WTC11 (cell line): ENCODE measurements around the gene DTD1.

ENCODE experiments used
- CTCF ChIP-seq: fragments of 200-600 bp; IDR thresholded peaks from 2 replicates; pipeline ENCODE4 v1.8.0; 2022; ENCODE audit warnings: antibody characterized with exemption
- GRHL2 ChIP-seq: fragments of 250-450 bp; sonication (Bioruptor Pico); IDR thresholded peaks from 2 replicates; pipeline ENCODE4 v1.8.0; 2022; ENCODE audit warnings: mild to moderate bottlenecking, moderate library complexity; ENCODE audit not compliant: insufficient replicate concordance, severe bottlenecking
- JUN ChIP-seq: sonication (generic); formaldehyde crosslinking; IDR thresholded peaks from 2 replicates; pipeline ENCODE4 v1.8.0; 2023; ENCODE audit warnings: mild to moderate bottlenecking, missing genetic modification reagents
- NFYB ChIP-seq: sonication (generic); formaldehyde crosslinking; conservative IDR thresholded peaks from 2 replicates; pipeline ENCODE4 v1.8.0; 2022; ENCODE audit warnings: low read depth, missing genetic modification reagents
- USF1 ChIP-seq: sonication (generic); formaldehyde crosslinking; IDR thresholded peaks from 2 replicates; pipeline ENCODE4 v1.8.0; 2022; ENCODE audit warnings: mild to moderate bottlenecking, missing genetic modification reagents
- ZNF512 ChIP-seq: sonication (generic); formaldehyde crosslinking; IDR thresholded peaks from 2 replicates; pipeline ENCODE4 v1.8.1; 2022; ENCODE audit warnings: missing genetic modification reagents, borderline replicate concordance

GRCh38 chr20:18638768-18639167 lies 50.9 kb downstream of the DTD1 start:
- TF ChIP-seq CTCF (no peak), GRHL2 (CRISPR knock-in tag) (no peak), ZNF512 (CRISPR knock-in tag) (no peak), JUN (CRISPR knock-in tag) (no peak), NFYB (no peak), USF1 (no peak)
